Subcutaneous adipose tissue (tissue), 4 donors: ENCODE measurements around the gene TANGO6. TPM values are rescaled to one million over a fixed set of nuclear protein-coding genes. Genes with fewer than 3 reads are reported as not detected.

Experiments used
- CTCF ChIP-seq: fragments of 450-650 bp; IDR thresholded peaks from one replicate; pipeline ENCODE4 v1.5.1; 2016; ENCODE audit warnings: low read depth, mild to moderate bottlenecking, control low read depth, antibody characterized with exemption, moderate library complexity
- total RNA-seq, 4 donors: library from RNA; depleted of rRNA; stranded (reverse); fragments of >200 nt; gene quantifications; one replicate each; pipeline ENCODE4 v1.1.0, GENCODE V29; 2016

TANGO6 gene
- total RNA-seq, 4 donors from 2014 or later = 14.3 to 19.4 (median 15.9) TPM

GRCh38 chr16:69071036-69071435, 227.7 kb downstream of the TANGO6 start:
- TF ChIP-seq CTCF = no peak

DNA sequence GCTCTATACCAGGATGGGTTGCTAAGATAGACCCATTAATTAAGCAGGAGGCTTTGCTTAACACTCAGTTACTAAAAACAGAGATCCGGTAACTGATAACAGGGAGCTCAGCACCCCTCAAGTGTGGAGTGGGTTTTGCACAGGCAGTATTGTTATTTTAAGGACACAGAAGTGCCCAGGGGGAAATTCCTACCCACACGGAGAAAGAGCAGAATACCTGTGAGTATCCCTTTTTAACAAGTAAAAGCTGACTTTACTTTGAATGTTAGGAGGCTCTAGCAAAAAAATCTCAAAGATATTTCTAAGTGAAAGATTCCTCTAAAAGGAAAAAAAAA, 229.3 kb downstream of the TANGO6 start:
- no peak for TF ChIP-seq CTCF

DNA sequence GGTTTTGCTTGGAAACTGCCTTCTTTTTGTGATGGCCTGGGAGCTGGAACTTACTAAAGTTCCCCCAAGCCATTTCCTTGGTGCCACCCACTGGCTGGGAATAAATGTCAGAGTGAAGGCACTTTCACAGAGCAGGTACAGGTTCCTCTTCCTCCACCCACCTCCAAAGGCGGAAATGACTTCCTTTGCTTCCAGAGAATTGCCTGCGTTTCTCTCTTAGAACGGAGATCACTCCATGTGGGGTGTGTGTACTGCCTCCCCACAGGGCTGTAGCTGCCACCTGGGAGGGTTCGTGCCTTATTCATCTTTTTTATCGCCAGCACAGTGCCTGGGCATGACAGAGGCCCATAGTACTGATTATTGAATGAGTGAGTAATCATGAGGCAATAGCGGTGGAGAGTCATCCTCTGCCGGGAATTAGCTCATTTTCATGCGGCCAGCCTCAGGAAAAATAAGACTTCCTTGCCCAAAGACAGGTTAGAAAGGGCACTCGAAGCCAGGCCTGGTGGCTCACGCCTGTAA, 229.9 kb downstream of the TANGO6 start:
- TF ChIP-seq CTCF = no peak

DNA sequence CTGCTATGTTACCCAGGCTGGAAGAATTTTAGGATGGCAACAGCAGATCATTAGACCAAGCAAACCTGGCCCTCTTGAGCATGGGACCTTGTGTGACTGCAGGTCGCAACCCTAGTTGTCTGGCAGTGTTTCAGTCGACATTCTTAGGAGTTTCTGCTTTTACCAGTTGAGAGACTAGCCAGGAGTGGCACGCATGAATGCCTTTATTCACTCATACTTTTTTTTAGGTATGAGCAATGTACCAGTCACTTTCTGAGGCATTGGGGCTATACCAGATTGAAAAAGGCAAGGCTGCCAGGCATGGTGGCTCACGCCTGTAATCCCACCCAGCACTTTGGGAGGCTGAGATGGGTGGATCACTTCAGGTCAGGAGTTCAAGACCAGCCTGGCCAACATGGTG, 233.9 kb downstream of the TANGO6 start:
- no peak for TF ChIP-seq CTCF

DNA sequence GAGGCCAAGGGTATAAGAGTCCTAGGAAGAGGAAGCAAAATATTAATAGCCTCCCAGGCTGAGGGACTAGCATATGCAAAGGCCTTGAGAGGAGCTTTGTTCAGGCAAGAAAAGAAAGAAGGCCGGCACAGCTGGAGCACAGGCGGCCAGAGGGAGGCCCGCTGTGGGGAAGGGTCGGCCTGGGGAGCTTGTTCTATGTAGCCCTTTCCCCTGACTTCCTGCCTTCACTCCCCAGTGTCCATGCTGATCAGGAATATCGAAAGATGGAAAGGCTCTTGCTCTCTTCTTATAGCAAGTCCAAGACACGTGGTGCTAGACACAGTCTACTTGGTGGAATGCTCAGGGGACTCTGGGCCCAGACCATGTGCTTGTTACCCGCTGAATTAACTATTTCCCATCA, 234.7 kb downstream of the TANGO6 start:
- TF ChIP-seq CTCF = no peak

DNA sequence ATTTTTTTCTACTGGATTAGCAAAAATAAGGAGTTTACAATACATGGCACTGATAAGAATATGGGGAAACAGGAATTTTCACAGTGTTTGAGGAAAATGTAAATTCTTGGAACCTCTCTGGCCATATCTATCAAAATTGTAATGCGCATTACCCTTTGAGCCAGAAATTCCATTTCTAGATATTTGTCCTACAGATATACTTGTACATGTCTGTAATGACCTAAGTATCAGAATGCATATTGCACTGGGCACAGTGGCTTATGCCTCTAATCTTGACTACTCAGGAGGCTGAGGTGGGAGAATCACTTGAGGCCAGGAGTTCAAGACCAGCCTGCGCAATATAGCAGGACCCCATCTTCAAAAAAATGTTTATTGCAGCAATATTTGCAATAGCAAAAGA, 236.4 kb downstream of the TANGO6 start:
- TF ChIP-seq CTCF = no peak

DNA sequence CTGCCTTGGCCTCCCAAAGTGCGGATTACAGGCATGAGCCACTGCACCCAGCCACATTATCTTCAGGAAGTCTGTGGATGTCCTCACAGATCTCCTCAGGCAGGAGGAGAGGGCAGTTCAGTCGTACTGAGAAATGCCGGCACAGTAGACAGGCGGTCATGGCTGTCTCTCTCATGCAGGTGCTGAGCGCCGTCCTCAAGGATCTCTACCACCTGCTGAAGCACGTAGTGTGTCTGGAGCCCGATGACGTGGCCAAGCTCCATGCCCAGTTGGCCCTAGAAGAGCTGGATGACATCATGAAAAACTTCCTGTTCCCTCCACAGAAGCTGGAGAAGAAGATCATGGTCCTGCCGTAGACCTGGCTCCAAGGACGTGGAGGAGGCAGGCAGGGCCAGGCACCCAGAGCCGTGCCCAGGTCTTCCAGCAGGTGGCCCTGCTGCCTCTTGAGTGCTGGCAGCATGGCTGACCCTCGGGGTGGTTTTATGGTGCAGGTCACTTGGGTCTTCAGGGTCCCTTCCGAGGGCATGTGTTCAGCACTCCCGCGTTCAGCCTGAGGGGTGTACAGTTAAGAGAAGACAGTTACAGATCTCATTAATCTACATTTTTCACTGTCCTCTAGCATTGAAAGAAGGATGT, 240.1 kb downstream of the TANGO6 start:
- no peak for TF ChIP-seq CTCF
